ENCODE measurements around the gene NAA35.
"Not testable (repeated sequence)": the region's sequence is repeated elsewhere in the genome, so short reads cannot be mapped to it uniquely, and the experiment has no call there.

NAA35 gene

GRCh38 chr9:85944672-85945071 lies 3.7 kb downstream of the NAA35 start:
- DNase-seq (ENCODE audit: low read depth): no peak

GRCh38 chr9:85949586-85950335 lies 8.8 kb downstream of the NAA35 start:
- no peak for DNase-seq (ENCODE audit: low read depth)

GRCh38 chr9:85959955-85960354 lies 19.0 kb downstream of the NAA35 start:
- no peak for DNase-seq (ENCODE audit: low read depth)

- no peak for DNase-seq (ENCODE audit: low read depth)
Measured at GRCh38 chr9:85960688-85961093, 19.7 kb downstream of the NAA35 start.

- DNase-seq (ENCODE audit: low read depth): no peak
Measured at GRCh38 chr9:85964526-85964925, 23.6 kb downstream of the NAA35 start.

GRCh38 chr9:85964949-85965348 lies 24.0 kb downstream of the NAA35 start:
- no peak for DNase-seq (ENCODE audit: low read depth)

- DNase-seq (ENCODE audit: low read depth): no peak
Measured at GRCh38 chr9:85969727-85970126, 28.8 kb downstream of the NAA35 start.

- no peak for DNase-seq (ENCODE audit: low read depth)
Measured at GRCh38 chr9:85971731-85972130, 30.8 kb downstream of the NAA35 start.

GRCh38 chr9:85973238-85973637 lies 32.3 kb downstream of the NAA35 start:
- DNase-seq (ENCODE audit: low read depth): no peak

GRCh38 chr9:85974055-85974547 lies 33.2 kb downstream of the NAA35 start:
- not testable (repeated sequence) for DNase-seq (ENCODE audit: low read depth)

- DNase-seq (ENCODE audit: low read depth): no peak
Measured at GRCh38 chr9:85978496-85978895, 37.5 kb downstream of the NAA35 start.

- DNase-seq (ENCODE audit: low read depth): no peak
Measured at GRCh38 chr9:85981369-85981768, 40.4 kb downstream of the NAA35 start.

- no peak for DNase-seq (ENCODE audit: low read depth)
Measured at GRCh38 chr9:85984457-85984856, 43.5 kb downstream of the NAA35 start.

- DNase-seq (ENCODE audit: low read depth): no peak
Measured at GRCh38 chr9:85987236-85987635, 46.3 kb downstream of the NAA35 start.

GRCh38 chr9:85994191-85994590 lies 53.2 kb downstream of the NAA35 start:
- no peak for DNase-seq (ENCODE audit: low read depth)

GRCh38 chr9:85995097-85995496 lies 54.2 kb downstream of the NAA35 start:
- no peak for DNase-seq (ENCODE audit: low read depth)

- no peak for DNase-seq (ENCODE audit: low read depth)
Measured at GRCh38 chr9:85995599-85995998, 54.7 kb downstream of the NAA35 start.

GRCh38 chr9:86005253-86005775 lies 64.4 kb downstream of the NAA35 start:
- no peak for DNase-seq (ENCODE audit: low read depth)

GRCh38 chr9:86009133-86009532 lies 68.2 kb downstream of the NAA35 start:
- DNase-seq (ENCODE audit: low read depth): no peak

- no peak for DNase-seq (ENCODE audit: low read depth)
Measured at GRCh38 chr9:86020731-86021130, 79.8 kb downstream of the NAA35 start.

- DNase-seq (ENCODE audit: low read depth): no peak
Measured at GRCh38 chr9:86021166-86021565, 80.2 kb downstream of the NAA35 start.

- no peak for DNase-seq (ENCODE audit: low read depth)
Measured at GRCh38 chr9:86022687-86023266, 81.8 kb downstream of the NAA35 start.

- DNase-seq (ENCODE audit: low read depth): no peak
Measured at GRCh38 chr9:86027767-86028166, 86.8 kb downstream of the NAA35 start.

Measured in activated T-cell treated with anti-CD3 and anti-CD28 coated beads for 24 hours (primary cell).